AG09319 (cell line): ENCODE measurements around the gene OTOGL.
A peak's percentile ranks its signal among the peaks of the same experiment; 100 is the strongest.

Experiments used
- DNase-seq: peaks from one replicate; pipeline ENCODE4 v3.0.0-alpha.2; 2010; ENCODE audit warnings: low read depth; ENCODE audit errors: extremely low read depth
- CTCF ChIP-seq: IDR thresholded peaks from 2 replicates; pipeline ENCODE4 v1.5.1; 2011; ENCODE audit warnings: low read depth, mild to moderate bottlenecking, inconsistent platforms, low read length, moderate library complexity

OTOGL gene

GRCh38 chr12:80193865-80194264 lies 94.5 kb downstream of the OTOGL start:
- TF ChIP-seq CTCF, result no peak
- DNase-seq, result no peak

GRCh38 chr12:80195074-80195726 lies 95.9 kb downstream of the OTOGL start:
- TF ChIP-seq CTCF, result peak; percentile 87
- peak; percentile 59 for DNase-seq

GRCh38 chr12:80195737-80196136 lies 96.4 kb downstream of the OTOGL start:
- TF ChIP-seq CTCF, result no peak
- no peak for DNase-seq

- no peak for DNase-seq
- TF ChIP-seq CTCF, result no peak
Observed at GRCh38 chr12:80196419-80196818, 97.1 kb downstream of the OTOGL start.

GRCh38 chr12:80198782-80199337 lies 99.5 kb downstream of the OTOGL start:
- no peak for TF ChIP-seq CTCF
- no peak for DNase-seq

GRCh38 chr12:80199931-80200330 lies 100.6 kb downstream of the OTOGL start:
- DNase-seq, result no peak
- TF ChIP-seq CTCF, result no peak

GRCh38 chr12:80200414-80200813 lies 101.1 kb downstream of the OTOGL start:
- no peak for DNase-seq

More at GRCh38 chr12:80200414-80200813, 101.1 kb downstream of the OTOGL start:
- no peak for TF ChIP-seq CTCF
